Measurements from ENCODE around the gene ARL6.

Gene ARL6, protein sequence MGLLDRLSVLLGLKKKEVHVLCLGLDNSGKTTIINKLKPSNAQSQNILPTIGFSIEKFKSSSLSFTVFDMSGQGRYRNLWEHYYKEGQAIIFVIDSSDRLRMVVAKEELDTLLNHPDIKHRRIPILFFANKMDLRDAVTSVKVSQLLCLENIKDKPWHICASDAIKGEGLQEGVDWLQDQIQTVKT

DNA sequence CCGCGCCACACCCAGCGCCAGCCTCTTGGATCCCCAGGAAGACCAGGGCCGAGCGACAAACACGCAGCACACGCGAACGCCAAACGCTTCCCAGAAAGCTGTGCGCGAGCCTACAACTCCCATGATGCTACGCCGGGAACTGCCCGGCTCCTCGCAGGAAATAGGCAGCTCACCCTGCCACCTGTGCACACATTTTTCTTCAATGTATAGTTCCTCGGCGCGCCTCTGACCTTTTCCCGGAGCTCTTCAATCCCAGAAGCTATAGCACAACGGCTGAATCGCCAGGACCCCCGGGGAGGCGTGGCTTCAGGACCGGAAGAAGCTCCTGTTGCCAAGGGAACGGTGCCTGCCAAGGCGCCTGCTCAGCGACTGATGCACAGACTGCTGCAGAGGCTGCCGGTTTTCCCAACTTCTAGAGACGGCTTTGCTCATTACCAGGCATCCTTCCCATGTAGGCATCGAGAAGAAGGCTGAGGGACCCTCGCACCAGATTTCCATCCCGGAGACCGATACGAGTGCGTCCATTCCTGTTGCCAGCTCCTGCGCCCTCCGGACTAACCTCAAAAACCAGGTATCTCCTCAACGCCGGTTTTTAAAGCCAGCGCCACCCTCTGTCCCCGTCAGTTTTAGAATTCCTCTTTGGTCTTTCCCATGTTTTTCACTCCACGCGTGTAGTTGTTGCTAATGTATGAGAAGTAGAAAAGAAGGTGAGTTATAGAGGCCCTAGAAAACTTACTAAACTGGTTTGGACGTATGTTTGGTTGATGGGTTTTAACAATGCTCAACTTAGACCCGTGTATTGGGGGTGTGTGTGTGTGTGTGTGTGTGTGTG lies at the start of gene ARL6:
ARL6 (plus strand) TSS at position 352 of the 832 bp plus-strand sequence. CDS start 3,350 bp downstream, outside the sequence.
- DNase-seq, result peak; percentile 63

- DNase-seq, result peak; percentile 50
Observed at GRCh38 chr3:97719156-97719821, 45.3 kb upstream of the ARL6 start.

DNA sequence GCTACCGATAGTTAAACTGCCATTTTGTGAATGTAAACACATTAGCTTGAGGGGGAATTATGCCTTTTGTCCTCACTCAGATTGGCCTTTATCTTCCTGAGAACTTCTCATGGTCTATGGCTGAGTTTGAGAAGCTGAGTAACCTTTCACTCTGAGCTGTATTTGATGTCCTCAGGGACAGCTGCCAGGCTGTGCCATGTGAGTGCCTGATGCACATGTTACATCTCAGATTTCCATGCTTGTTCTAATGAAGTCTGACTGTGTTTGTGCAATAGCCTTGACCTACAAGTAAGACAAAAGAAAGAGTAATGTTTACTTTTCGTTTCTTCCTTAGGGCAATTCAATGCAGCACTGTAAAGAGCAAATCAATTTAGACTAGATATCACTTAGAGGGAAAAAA lies 44.1 kb upstream of the ARL6 start:
- peak; percentile 91 for DNase-seq

GRCh38 chr3:97721446-97721845 lies 43.1 kb upstream of the ARL6 start:
- DNase-seq, result no peak

DNA sequence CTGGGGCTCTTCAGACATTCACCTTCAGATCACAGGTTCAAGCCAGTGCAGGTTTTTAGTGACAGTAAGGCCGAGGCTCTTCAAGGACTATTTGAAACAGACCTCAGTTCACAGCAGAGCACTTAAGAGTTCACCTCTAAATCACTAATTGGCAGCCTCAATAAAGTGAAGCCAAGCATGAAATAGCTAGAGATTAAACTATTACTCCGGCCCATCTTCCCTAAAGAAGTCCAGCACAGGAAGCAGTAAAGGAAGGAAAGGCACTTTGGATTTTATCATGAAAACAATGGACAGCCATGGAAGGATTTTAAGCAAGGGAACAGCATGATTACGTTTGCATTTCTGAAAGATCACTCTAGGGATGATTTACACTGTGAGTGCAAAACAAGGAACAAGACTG lies 27.6 kb upstream of the ARL6 start:
- DNase-seq, result no peak

DNA sequence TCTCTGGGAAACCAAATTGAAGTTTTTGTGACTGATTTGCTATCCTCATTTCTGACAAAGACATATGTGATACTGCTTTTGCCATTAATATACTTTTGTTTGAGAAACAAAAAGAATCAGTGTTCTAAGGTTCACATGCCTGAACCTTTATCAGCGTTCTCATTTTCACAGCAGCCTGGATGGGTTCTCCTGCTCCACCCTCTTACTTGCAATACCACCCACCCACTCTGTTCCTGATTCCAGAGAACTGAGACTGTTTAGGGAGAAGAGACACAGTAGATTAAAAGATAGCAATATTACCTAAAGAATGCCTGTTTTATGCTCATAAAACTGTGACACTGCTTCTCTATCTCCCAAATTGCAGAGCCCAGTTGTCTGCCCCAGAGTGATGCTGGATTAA lies 25.8 kb upstream of the ARL6 start:
- no peak for DNase-seq

DNA sequence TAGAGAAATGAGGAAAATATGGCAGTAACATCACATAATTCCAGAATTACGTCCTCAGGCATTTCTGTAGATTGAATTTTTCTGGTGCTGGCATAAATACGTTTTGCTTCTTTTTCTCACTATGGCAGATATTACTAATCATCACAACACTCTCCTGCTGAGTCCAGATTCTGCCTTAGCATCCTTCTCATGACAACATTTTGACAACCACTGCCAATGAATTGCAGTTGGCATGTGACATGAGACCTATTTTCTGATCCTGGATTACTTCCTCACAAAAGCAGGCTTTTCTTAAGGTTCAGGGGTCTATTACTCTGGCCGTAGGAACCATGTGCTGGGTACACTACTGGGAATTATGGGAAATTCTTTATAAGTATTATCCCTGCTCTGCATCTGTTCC lies 22.5 kb upstream of the ARL6 start:
- no peak for DNase-seq

GRCh38 chr3:97744289-97744688 lies 20.3 kb upstream of the ARL6 start:
- no peak for DNase-seq

- DNase-seq, result no peak
Observed at GRCh38 chr3:97763586-97764406, 762 bp upstream of the ARL6 start.

DNA sequence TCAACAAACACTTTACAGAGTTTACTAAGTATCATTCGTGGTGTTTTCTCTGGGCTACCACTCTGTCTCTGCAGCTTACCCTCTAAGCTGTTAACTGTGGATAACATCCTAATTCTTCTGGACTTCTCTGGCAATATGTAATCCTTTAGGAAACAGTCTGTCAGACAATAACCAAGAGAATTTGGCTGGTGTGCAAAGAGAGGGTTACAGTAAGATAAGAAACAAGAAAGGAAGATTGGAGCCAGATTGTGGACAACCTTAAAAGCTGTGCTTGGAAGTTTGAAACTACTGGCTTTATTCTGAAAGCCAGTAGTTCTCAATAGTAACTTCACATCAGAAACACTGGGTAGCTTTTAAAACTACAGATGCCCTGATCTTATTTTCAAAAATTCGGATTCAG lies 778 bp downstream of the ARL6 start:
- DNase-seq, result no peak

GRCh38 chr3:97772926-97773325 lies 8.4 kb downstream of the ARL6 start:
- no peak for DNase-seq

DNA sequence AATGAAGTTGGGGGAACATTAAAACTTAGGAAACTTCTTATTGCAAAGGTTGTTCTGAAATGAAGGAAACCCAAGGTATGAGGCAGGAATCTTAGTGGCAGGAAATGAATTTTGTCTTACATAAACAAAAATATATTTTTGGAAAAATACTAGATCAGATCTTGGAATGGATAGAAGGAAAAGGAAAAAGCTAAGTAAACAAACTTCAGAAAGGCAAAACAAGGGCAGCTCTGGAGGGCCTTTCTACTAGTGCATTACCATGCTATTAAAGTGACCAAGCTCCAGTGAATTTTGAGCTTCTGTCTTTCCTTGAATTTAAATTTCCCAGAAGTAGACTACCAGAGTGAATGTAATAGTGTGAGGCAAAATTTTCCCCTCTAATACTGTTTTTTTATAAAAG lies 13.6 kb downstream of the ARL6 start:
- no peak for DNase-seq

DNA sequence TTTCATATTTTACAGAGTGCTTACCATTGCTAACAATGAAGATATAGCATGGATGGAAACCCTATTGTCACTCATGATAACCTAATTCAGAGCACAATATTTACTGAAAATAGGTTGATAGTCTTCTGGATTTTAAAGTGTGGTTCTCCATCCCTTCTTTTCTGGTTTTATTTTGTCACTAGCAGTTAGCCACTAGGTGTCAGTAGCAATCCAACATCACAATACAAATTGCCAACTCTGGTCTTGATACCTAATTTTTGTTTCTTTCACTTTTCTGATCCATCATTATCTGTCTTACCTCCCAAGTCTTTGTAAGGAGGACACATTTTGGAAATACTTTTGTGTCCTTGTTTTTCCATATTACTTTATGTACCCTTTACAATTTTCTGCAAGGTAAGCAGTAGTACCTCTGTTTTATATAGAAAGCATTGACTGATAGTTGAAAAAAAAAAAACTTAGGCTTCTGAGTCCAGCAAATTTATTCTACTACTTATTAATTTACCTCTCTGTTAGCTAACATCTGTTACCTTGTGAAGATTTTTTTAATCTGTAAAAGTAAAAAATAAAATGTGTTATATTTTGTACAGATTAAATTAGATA lies 29.0 kb downstream of the ARL6 start:
- peak; percentile 43 for DNase-seq

- no peak for DNase-seq
Observed at GRCh38 chr3:97795951-97796350, 31.4 kb downstream of the ARL6 start.

DNA sequence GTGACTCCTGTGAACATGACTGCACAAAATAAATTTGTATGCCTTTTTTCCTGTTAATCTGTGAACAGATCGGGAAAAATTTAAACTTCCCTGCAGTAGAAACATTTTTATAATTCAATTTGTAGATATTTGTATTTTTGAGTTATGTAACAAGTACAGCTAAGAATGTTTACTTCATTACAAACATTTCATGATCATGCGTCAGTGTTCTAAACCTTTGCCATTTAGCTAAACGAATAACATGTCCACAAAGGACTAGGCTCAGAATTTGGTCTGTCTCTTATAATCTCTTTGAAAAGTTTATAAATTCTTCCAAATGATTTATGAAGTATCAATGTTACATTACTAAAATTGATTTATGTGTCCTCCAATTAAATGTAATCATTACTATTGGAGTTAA lies 39.9 kb downstream of the ARL6 start:
- no peak for DNase-seq

- DNase-seq, result no peak
Observed at GRCh38 chr3:97810779-97811390, 46.3 kb downstream of the ARL6 start.

DNA sequence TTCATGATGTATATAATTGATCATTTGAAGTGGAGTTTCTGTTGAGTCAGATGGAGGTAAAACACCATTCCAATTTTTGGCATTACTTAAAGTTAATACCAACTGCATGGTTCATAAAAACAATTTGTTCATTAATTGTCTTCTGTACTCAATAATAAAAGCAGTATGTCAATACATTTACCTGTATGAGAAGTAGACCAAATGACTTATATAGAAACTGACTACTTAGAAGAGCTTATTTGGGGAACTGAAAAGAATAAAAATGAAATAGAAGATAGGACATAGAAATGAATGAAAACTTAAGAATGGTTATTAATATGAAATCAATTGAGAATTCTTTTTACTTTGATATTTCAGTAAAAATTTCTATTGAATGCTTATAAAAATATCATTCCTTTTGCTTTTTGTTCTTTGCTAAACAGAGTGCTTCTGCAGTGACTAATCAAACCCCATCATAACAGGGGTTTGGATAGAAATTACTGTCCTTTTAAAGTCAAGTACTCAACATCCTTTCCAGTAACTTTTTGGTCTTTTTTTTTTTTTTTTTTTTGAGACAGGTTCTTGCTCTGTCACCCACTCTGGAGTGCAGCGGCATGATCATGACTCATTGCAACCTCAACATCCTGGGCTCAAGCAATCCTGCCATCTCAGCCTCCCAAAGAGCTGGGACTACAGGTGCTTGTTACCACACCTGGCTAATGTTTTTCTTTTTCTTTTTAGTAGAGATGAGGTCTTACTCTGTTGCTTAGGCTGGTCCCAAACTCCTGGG lies 50.8 kb downstream of the ARL6 start:
- no peak for DNase-seq

GRCh38 chr3:97816811-97817210 lies 52.3 kb downstream of the ARL6 start:
- DNase-seq, result no peak

DNA sequence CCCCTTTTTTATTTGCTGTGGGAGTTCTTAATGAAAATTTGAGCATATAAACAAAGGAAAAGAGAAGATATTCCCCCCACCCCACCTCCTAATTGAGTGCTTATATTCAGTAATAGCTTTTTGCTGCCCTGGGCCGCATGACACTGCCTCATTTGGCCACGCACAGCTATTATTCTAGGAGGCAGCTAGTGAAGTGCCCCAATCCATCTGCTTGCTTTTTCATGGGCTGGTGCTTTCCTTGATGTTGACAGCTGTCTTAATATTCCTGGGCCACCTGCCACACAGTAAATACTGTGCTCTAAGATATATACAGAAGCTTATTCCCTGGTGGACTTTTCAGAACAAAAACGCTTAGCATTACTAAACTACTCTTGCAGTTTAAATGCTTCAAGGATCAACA lies 53.4 kb downstream of the ARL6 start:
- DNase-seq, result peak; percentile 96

GRCh38 chr3:97820780-97821179 lies 56.2 kb downstream of the ARL6 start:
- DNase-seq, result no peak

GRCh38 chr3:97821287-97821773 lies 56.8 kb downstream of the ARL6 start:
- no peak for DNase-seq
